Omental fat pad (tissue), 4 donors: Measurements from ENCODE around the gene PITPNC1. TPM values are rescaled to one million over a fixed set of nuclear protein-coding genes. Genes with fewer than 3 reads are reported as not detected.
"Not testable (repeated sequence)": the region's sequence is repeated elsewhere in the genome, so short reads cannot be mapped to it uniquely, and the experiment has no call there.

Source experiments
- ATAC-seq: fragments of 150-250 bp; one replicate; pipeline ENCODE4 v1.9.1; 2016; ENCODE audit warnings: mild to moderate bottlenecking, moderate library complexity; ENCODE audit not compliant: low FRiP score
- DNase-seq: peaks from one replicate; pipeline ENCODE4 v3.0.0-alpha.2; 2019; ENCODE audit warnings: low spot score
- CTCF ChIP-seq, 3 donors: fragments of 450-650 bp; IDR thresholded peaks; one replicate each; pipeline ENCODE4 v1.5.1; 2016 to 2017; ENCODE audit warnings: antibody characterized with exemption in 3 of 3, mild to moderate bottlenecking in 3 of 3, moderate library complexity in 2 of 3
- total RNA-seq, 4 donors: library from RNA; depleted of rRNA; stranded (reverse); fragments of >200 nt; gene quantifications; one replicate each; pipeline ENCODE4 v1.1.0, GENCODE V29; 2016

Gene PITPNC1
- total RNA-seq, 4 donors from 2014 or later, result 22.6 to 53.4 (median 35.0) TPM

GRCh38 chr17:67471118-67471517 is 94.0 kb downstream of the PITPNC1 start:
- no peak for TF ChIP-seq CTCF (IDR thresholded peaks at IDR 0.05)
- DNase-seq (no peak), ATAC-seq (no peak)

- not testable (repeated sequence) for DNase-seq, ATAC-seq
These were observed 95.5 kb downstream of the PITPNC1 start for GRCh38 chr17:67472606-67473005.

GRCh38 chr17:67474081-67474661 is 97.1 kb downstream of the PITPNC1 start:
- DNase-seq (no peak), ATAC-seq (no peak)
- TF ChIP-seq CTCF (IDR thresholded peaks at IDR 0.05), result no peak

GRCh38 chr17:67475161-67475937 is 98.3 kb downstream of the PITPNC1 start:
- peak in 1 of 3 donors; percentile 16 for TF ChIP-seq CTCF (IDR thresholded peaks at IDR 0.05)
- DNase-seq (peak; percentile 51), ATAC-seq (peak; percentile 85)

GRCh38 chr17:67476787-67477335 is 99.8 kb downstream of the PITPNC1 start:
- ATAC-seq (no peak), DNase-seq (no peak)
- no peak for TF ChIP-seq CTCF (IDR thresholded peaks at IDR 0.05)

GRCh38 chr17:67477687-67478086 is 100.6 kb downstream of the PITPNC1 start:
- TF ChIP-seq CTCF (IDR thresholded peaks at IDR 0.05), result no peak
- ATAC-seq, result no peak

GRCh38 chr17:67478401-67479041 is 101.4 kb downstream of the PITPNC1 start:
- TF ChIP-seq CTCF (IDR thresholded peaks at IDR 0.05), result no peak
- no peak for DNase-seq
- ATAC-seq, result no peak

More at GRCh38 chr17:67477687-67478086, 100.6 kb downstream of the PITPNC1 start:
- no peak for DNase-seq
